ENCODE results near the gene ROR1.

GRCh38 chr1:63923302-63923701 is 149.5 kb downstream of the ROR1 start:
- TF ChIP-seq POLR2A (IDR thresholded peaks at IDR 0.05; ENCODE audit: extremely low read depth, insufficient read length): no peak
- no peak for TF ChIP-seq CTCF (IDR thresholded peaks at IDR 0.05; ENCODE audit: low read depth, low read length)
